Loucy (cell line): Measurements from ENCODE around the gene CD46.
"Not testable (repeated sequence)": the region's sequence is repeated elsewhere in the genome, so short reads cannot be mapped to it uniquely, and the experiment has no call there.

ENCODE experiments used
- EZH2phosphoT487 ChIP-seq: fragments of 200-600 bp; IDR thresholded peaks from 2 replicates; pipeline ENCODE4 v1.6.1; 2018; ENCODE audit warnings: antibody characterized with exemption, mild to moderate bottlenecking, moderate library complexity, borderline replicate concordance
- TF ChIP-seq, protein P1 (sequence below): fragments of 200-600 bp; sonication (generic); conservative IDR thresholded peaks from 2 replicates; pipeline ENCODE4 v1.5.1; 2014; ENCODE audit warnings: mild to moderate bottlenecking, antibody characterized with exemption, low read length

- TF ChIP-seq EZH2phosphoT487, result not testable (repeated sequence)
- TF ChIP-seq, protein P1, sequence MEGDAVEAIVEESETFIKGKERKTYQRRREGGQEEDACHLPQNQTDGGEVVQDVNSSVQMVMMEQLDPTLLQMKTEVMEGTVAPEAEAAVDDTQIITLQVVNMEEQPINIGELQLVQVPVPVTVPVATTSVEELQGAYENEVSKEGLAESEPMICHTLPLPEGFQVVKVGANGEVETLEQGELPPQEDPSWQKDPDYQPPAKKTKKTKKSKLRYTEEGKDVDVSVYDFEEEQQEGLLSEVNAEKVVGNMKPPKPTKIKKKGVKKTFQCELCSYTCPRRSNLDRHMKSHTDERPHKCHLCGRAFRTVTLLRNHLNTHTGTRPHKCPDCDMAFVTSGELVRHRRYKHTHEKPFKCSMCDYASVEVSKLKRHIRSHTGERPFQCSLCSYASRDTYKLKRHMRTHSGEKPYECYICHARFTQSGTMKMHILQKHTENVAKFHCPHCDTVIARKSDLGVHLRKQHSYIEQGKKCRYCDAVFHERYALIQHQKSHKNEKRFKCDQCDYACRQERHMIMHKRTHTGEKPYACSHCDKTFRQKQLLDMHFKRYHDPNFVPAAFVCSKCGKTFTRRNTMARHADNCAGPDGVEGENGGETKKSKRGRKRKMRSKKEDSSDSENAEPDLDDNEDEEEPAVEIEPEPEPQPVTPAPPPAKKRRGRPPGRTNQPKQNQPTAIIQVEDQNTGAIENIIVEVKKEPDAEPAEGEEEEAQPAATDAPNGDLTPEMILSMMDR, result not testable (repeated sequence)
Observed at GRCh38 chr1:207777412-207777811, 25.6 kb downstream of the CD46 start.
